ENCODE data around the gene DZIP1L.

DZIP1L gene

GRCh38 chr3:138139691-138140090, 24.3 kb upstream of the DZIP1L start:
- Histone ChIP-seq H3K9ac (ENCODE audit: low read length) (no peak overlapping the region), H3K4me3 (ENCODE audit: insufficient read depth, low read length, poor library complexity, severe bottlenecking) (no peak overlapping the region), H2AFZ (ENCODE audit: low read depth, low read length, severe bottlenecking) (no peak overlapping the region), H3K27me3 (ENCODE audit: low read length) (no peaks in the 10 kb centered on the region), H4K20me1 (ENCODE audit: low read depth, low read length) (no peaks in the 10 kb centered on the region), H3K36me3 (ENCODE audit: low read length) (no peaks in the 10 kb centered on the region), H3K4me2 (ENCODE audit: low read depth, low read length, poor library complexity, severe bottlenecking) (no peak overlapping the region), H3F3A (ENCODE audit: insufficient read depth) (no peaks in the 10 kb centered on the region), H3K9me2 (replicated peaks; ENCODE audit: insufficient read depth, low read length) (no peaks in the 10 kb centered on the region; the same call in 1 of the 2 replicates), H3K79me2 (ENCODE audit: insufficient read depth, low read length) (no peaks in the 10 kb centered on the region), H3K27ac (ENCODE audit: low read depth, low read length) (no peak overlapping the region), H3K9me3 (ENCODE audit: insufficient read depth, low read length) (no peaks in the 10 kb centered on the region)
- no peak for TF ChIP-seq EZH2phosphoT487 (conservative IDR thresholded peaks at IDR 0.05; ENCODE audit: low read length)
- no peak for TF ChIP-seq CTCF (IDR thresholded peaks at IDR 0.05; ENCODE audit: insufficient read depth, low read length, poor library complexity, severe bottlenecking)

- no peaks in the 10 kb centered on the region for H3K9me3 ChIP-seq (ENCODE audit: insufficient read depth, low read length)
- no peak overlapping the region for H3K4me2 ChIP-seq (ENCODE audit: low read depth, low read length, poor library complexity, severe bottlenecking)
- H3K27ac ChIP-seq (ENCODE audit: low read depth, low read length): no peak overlapping the region
- H3K9me2 ChIP-seq (replicated peaks; ENCODE audit: insufficient read depth, low read length): no peaks in the 10 kb centered on the region; the same call in 1 of the 2 replicates
- no peak overlapping the region for H3K4me3 ChIP-seq (ENCODE audit: insufficient read depth, low read length, poor library complexity, severe bottlenecking)
- no peaks in the 10 kb centered on the region for H4K20me1 ChIP-seq (ENCODE audit: low read depth, low read length)
- H3F3A ChIP-seq (ENCODE audit: insufficient read depth): no peaks in the 10 kb centered on the region
- no peak overlapping the region for H3K9ac ChIP-seq (ENCODE audit: low read length)
- no peaks in the 10 kb centered on the region for H3K27me3 ChIP-seq (ENCODE audit: low read length)
- no peaks in the 10 kb centered on the region for H3K36me3 ChIP-seq (ENCODE audit: low read length)
- H3K79me2 ChIP-seq (ENCODE audit: insufficient read depth, low read length): no peaks in the 10 kb centered on the region
- TF ChIP-seq EZH2phosphoT487 (conservative IDR thresholded peaks at IDR 0.05; ENCODE audit: low read length): no peak
- no peak for TF ChIP-seq CTCF (IDR thresholded peaks at IDR 0.05; ENCODE audit: insufficient read depth, low read length, poor library complexity, severe bottlenecking)
- H2AFZ ChIP-seq (ENCODE audit: low read depth, low read length, severe bottlenecking): no peak overlapping the region
These were observed 22.5 kb upstream of the DZIP1L start for GRCh38 chr3:138137861-138138260.

GRCh38 chr3:138136201-138136600, 20.8 kb upstream of the DZIP1L start:
- Histone ChIP-seq H3K9me3 (ENCODE audit: insufficient read depth, low read length) (no peaks in the 10 kb centered on the region), H3K27me3 (ENCODE audit: low read length) (no peaks in the 10 kb centered on the region), H3K9me2 (replicated peaks; ENCODE audit: insufficient read depth, low read length) (no peaks in the 10 kb centered on the region; the same call in 1 of the 2 replicates), H3F3A (ENCODE audit: insufficient read depth) (no peaks in the 10 kb centered on the region), H4K20me1 (ENCODE audit: low read depth, low read length) (no peaks in the 10 kb centered on the region), H3K9ac (ENCODE audit: low read length) (no peak overlapping the region), H3K4me3 (ENCODE audit: insufficient read depth, low read length, poor library complexity, severe bottlenecking) (no peak overlapping the region), H3K79me2 (ENCODE audit: insufficient read depth, low read length) (no peaks in the 10 kb centered on the region), H3K27ac (ENCODE audit: low read depth, low read length) (no peak overlapping the region), H3K4me2 (ENCODE audit: low read depth, low read length, poor library complexity, severe bottlenecking) (no peak overlapping the region), H3K36me3 (ENCODE audit: low read length) (no peaks in the 10 kb centered on the region), H2AFZ (ENCODE audit: low read depth, low read length, severe bottlenecking) (no peak overlapping the region)
- TF ChIP-seq EZH2phosphoT487 (conservative IDR thresholded peaks at IDR 0.05; ENCODE audit: low read length) (no peak), CTCF (IDR thresholded peaks at IDR 0.05; ENCODE audit: insufficient read depth, low read length, poor library complexity, severe bottlenecking) (no peak)

All from SU-DHL-6 (cell line).